GM19455 (cell line): ENCODE results near the gene HIPK2.
"Not testable (repeated sequence)": the region's sequence is repeated elsewhere in the genome, so short reads cannot be mapped to it uniquely, and the experiment has no call there.

Experiments used
- ATAC-seq: cut with Tn5 transposase; IDR thresholded peaks from one replicate; pipeline ENCODE4 v1.9.1; 2021; ENCODE audit not compliant: unreplicated experiment

The HIPK2 gene

GRCh38 chr7:139679731-139680594 is 97.8 kb downstream of the HIPK2 start:
- no peak for ATAC-seq

GRCh38 chr7:139676390-139676789 is 101.4 kb downstream of the HIPK2 start:
- no peak for ATAC-seq

GRCh38 chr7:139675127-139676125 is 102.4 kb downstream of the HIPK2 start:
- ATAC-seq, result no peak

DNA sequence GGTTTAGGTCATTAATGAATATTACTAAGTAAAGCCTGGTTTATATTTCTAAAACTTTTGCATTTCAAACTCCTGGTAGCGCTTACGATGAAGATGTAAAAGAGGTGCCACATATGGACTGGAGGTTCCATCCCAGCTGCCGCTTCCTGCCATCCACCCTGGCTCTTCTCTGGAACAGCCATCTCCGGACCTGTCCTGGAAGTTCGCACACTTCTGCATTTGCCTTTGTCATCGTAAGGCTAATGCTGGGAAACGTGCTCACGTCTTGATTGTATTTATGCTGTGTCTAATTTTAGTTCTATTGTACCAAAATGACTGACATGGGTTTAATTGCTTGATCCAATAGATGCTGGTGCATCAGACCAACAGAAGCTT is 103.1 kb downstream of the HIPK2 start:
- ATAC-seq, result no peak

DNA sequence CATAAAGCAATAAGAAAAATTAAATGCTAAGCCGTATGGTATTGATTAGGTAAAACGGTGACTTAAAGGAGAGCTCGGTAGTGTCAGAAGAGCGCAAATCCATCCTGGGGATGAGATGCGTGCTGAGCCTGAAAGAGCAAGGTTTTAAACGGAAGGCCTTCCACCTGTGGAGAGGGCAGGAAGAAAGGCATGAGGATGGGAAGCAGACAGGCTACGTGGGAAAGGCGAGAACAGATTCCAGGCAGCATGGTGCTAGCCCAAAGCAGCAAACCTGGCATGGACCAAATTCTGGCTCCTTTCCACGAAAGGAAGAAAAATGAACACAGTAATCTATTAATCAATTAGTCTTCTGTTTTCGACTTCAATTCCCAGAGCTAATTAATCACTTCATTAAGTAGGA is 103.5 kb downstream of the HIPK2 start:
- no peak for ATAC-seq

DNA sequence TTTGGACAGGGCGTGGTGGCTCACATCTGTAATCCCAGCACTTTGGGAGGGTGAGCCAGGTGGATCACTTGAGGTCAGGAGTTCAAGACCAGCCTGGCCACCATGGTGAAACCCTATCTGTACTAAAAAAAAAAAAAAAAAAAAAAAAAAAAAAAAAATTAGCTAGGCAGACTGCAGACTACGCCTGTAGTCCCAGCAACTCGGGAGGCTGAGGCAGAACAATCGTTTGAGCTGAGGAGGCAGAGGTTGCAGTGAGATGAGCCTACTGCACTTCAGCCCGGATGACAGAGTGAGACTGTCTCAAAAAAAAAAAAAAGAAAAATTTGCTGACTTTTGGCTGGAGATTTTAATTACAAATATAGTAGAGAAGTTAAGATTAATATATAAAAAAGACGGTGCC is 104.0 kb downstream of the HIPK2 start:
- ATAC-seq, result no peak

- ATAC-seq, result peak; percentile 71
These were observed 104.6 kb downstream of the HIPK2 start for GRCh38 chr7:139673230-139673629.

DNA sequence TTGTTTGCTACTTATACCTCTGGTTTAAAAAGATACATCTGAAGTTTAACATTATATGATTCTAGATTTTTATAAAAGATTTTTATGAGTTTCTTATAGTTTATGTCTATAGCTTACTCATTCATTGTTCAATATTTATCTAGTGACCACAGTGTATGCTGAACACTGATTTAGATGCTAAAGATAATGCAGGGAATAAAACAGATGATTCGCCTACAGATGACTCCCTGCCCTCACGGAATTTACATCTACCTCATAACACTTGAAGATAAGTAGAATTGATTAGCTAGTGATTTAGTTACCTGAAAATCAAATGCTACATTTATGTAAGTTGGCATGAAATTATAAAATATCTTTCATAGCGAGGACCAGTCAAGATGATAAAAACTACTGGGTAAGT is 105.8 kb downstream of the HIPK2 start:
- no peak for ATAC-seq

DNA sequence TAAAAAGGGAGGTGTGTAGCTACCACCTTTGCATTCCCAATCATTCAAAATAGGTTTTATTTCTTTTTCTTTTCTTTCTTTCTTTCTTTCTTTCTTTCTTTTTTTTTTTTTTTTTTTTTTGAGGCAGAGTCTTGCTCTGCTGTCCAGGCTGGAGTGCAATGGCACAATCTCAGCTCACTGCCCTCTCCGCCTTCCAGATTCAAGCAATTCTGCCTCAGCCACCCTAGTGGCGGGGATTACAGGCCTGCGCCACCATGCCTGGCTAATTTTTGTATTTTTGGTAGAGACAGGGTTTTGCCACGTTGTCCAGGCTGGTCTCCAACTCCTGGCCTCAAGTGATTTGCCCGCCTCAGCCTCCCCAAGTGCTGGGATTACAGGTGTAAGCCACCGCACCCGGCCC is 107.1 kb downstream of the HIPK2 start:
- not testable (repeated sequence) for ATAC-seq

GRCh38 chr7:139669106-139670061 is 108.4 kb downstream of the HIPK2 start:
- ATAC-seq, result no peak

DNA sequence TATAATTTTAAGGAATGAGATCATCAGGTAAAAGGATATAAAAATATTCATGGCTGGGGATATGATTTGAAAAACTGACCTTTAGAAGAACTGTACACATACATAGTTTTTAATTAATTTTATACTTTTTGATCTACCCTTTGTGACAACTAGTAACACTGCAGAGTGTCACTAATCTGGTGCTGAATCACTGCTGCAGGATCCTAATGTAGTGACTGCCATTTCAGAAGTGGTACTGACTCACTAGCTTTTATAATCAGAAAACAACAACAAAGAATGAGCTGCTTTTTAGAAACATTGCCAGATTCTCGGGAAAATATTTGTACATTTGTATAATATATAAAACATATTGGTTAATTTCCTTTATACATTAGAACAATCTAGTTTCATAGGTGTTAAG is 110.4 kb downstream of the HIPK2 start:
- ATAC-seq, result no peak

DNA sequence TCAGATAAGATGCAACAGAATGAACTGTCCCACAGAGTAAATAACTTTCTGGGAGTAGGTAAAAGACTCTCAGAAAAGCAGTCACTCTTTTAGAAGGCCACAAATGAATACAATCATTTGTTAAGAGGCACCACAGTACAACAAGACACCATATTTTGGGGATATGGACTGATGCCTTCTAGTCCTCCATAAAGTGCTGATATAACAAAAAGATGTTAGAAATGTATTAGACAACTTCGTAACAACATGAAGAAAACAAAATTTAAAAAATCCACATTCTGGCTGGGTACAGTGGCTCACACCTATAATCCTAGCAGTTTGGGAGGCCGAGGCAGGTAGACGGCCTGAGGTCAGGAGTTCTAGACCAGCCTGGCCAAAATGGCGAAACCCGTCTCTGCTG is 111.3 kb downstream of the HIPK2 start:
- ATAC-seq, result no peak

DNA sequence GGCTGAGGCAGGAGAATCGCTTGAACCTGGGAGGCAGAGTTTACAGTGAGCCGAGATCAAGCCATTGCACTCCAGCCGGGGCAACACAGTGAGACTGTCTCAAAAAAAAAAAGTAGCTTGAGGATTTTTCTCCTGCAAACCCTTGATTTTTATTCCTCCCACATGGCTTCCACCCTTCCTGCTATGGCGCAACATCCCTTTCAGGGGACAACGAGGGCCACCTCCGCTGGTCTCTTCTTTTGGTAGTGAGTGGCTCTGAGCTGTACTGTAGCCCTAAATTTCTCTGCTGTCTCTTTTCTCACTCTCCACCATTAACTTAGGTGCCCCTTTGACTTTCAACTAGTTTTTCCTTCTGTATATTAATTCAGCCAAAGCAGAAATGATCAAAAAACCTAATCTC is 113.4 kb downstream of the HIPK2 start:
- no peak for ATAC-seq

GRCh38 chr7:139663608-139664177 is 114.1 kb downstream of the HIPK2 start:
- no peak for ATAC-seq

DNA sequence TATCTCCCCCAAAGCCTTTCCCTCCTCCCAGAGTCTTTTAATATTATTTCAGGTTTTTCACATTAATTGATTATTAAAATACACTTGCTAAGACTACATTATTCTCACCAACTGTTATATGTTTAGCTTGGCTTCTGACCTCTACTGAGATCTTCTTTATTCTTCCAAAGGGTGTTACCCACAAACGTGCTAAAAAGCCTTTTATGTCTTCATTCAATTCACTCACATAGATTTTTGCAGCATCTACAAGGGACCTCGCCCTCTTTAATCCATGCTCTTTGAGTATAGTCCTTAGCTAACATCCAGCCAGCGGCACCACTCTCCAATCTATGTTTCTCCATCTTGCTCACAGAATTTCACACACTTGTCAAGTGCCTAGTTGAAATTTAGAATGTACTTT is 115.9 kb downstream of the HIPK2 start:
- ATAC-seq, result no peak

DNA sequence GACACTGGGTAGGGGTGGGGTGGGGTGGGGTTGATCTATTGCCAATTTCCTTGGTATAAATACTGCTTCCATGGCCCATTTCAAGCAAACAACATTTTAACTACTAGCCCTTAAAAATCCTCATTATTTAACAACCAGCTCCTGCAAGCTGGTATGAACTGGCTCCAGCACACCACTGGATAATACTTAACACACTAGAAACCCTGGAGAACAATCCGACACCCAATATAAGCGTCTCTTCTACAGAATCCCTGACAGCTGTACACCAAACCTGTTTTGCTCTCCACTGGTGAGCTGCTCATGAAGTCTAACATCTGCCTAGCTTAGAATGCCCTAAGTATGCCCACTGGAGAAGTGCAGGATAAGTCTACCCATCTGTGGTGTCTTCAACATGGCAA is 116.8 kb downstream of the HIPK2 start:
- ATAC-seq, result no peak

GRCh38 chr7:139660317-139661042 is 117.3 kb downstream of the HIPK2 start:
- ATAC-seq, result no peak

GRCh38 chr7:139659922-139660316 is 117.9 kb downstream of the HIPK2 start:
- ATAC-seq, result no peak

DNA sequence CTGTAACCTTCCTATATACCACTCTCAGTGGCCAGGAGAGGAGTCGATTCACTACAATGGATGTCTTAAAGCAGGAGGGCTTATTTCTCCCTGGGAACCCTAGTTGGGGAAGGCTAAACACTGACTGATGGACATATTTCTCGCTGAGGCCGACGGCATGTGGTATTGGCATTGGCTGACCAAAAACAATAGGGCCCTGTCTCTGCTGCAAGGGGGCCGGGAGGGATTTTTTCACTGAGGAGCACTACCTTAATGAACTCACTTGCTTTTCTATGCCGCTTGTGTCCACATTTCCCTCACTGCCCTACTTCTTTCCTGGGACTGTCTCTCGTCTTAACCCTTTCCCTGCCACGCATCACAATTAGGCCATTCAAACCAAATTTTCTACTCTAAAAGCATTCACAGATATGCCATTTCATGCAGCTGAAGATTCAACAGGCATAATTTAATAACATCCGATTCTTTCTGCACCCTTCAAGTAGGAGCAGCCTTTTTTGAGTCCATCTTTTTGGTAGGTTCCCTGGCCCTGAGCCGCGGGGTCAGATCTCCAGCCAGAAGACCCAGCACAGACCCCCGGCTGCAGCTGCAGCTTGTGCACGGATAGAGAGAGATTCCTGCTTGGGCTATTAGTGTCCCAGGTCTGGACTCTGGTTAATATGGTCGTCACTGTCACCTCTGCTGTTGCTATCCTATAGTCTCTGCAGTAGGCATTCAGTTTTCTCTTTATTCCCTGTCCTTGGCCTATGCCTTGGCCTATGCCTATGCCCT is 118.7 kb downstream of the HIPK2 start:
- ATAC-seq, result no peak
